Neural cell (in vitro differentiated cells): ENCODE data around the gene GFI1. TPM values are rescaled to one million over a fixed set of nuclear protein-coding genes. Genes with fewer than 3 reads are reported as not detected.
"Not testable (repeated sequence)": the region's sequence is repeated elsewhere in the genome, so short reads cannot be mapped to it uniquely, and the experiment has no call there.

ENCODE experiments used
- H2AFZ ChIP-seq: fragments of 200-600, 300-800 bp; sonication (generic), shearing (Covaris generic); 2 replicates; pipeline ENCODE4 v1.6.0; 2014; ENCODE audit warnings: low read depth, mild to moderate bottlenecking, antibody characterized with exemption, low read length, moderate library complexity
- H3F3A ChIP-seq: fragments of 200-600 bp; shearing (Covaris generic); 2 replicates; pipeline ENCODE4 v1.6.1; 2016; ENCODE audit warnings: mild to moderate bottlenecking, moderate library complexity, mixed read lengths, antibody characterized with exemption, low read length; ENCODE audit not compliant: insufficient read depth, poor library complexity, severe bottlenecking
- H3K27ac ChIP-seq: fragments of 200-600, 300-800 bp; sonication (generic), shearing (Covaris generic); 2 replicates; pipeline ENCODE4 v1.5.1; 2014; ENCODE audit warnings: mild to moderate bottlenecking, low read length, moderate library complexity
- H3K27me3 ChIP-seq: fragments of 300-800, 200-600 bp; sonication (generic), shearing (Covaris generic); 2 replicates; pipeline ENCODE4 v1.6.0; 2014; ENCODE audit warnings: mild to moderate bottlenecking, low read depth, low read length, moderate library complexity; ENCODE audit not compliant: insufficient read depth
- H3K36me3 ChIP-seq: fragments of 300-800, 200-600 bp; sonication (generic), shearing (Covaris generic); 2 replicates; pipeline ENCODE4 v1.5.1; 2014; ENCODE audit warnings: mild to moderate bottlenecking, antibody characterized with exemption, low read length, moderate library complexity; ENCODE audit not compliant: insufficient read depth
- H3K4me2 ChIP-seq: fragments of 300-800, 200-600 bp; sonication (generic), shearing (Covaris generic); 2 replicates; pipeline ENCODE4 v1.6.0; 2014; ENCODE audit warnings: mild to moderate bottlenecking, low read length
- H3K4me3 ChIP-seq: fragments of 300-800, 200-600 bp; sonication (generic), shearing (Covaris generic); 2 replicates; pipeline ENCODE4 v1.5.1; 2014; ENCODE audit warnings: mild to moderate bottlenecking, low read length, moderate library complexity
- H3K79me2 ChIP-seq: fragments of 200-600 bp; shearing (Covaris generic); replicated peaks from 2 replicates; pipeline ENCODE4 v1.6.0; 2014; ENCODE audit warnings: mild to moderate bottlenecking, low read length, moderate library complexity; ENCODE audit not compliant: insufficient read depth
- H3K9ac ChIP-seq: fragments of 300-800, 200-600 bp; sonication (generic), shearing (Covaris generic); 2 replicates; pipeline ENCODE4 v1.6.1; 2016; ENCODE audit warnings: mild to moderate bottlenecking, low read length, mixed read lengths
- H3K9me2 ChIP-seq: fragments of 200-600 bp; shearing (Covaris generic); 2 replicates; pipeline ENCODE4 v1.6.1; 2016; ENCODE audit warnings: mild to moderate bottlenecking, low read length, mixed read lengths; ENCODE audit not compliant: insufficient read depth
- H3K9me3 ChIP-seq: fragments of 200-600, 300-800 bp; sonication (generic), shearing (Covaris generic); 2 replicates; pipeline ENCODE4 v1.6.1; 2016; ENCODE audit warnings: mild to moderate bottlenecking, mixed run types, low read length, moderate library complexity, mixed read lengths
- H4K20me1 ChIP-seq: fragments of 200-600 bp; shearing (Covaris generic); 2 replicates; pipeline ENCODE4 v1.6.1; 2016; ENCODE audit warnings: mild to moderate bottlenecking, mixed run types; ENCODE audit not compliant: insufficient read depth
- CTCF ChIP-seq: fragments of 450-650 bp; IDR thresholded peaks from 2 replicates; pipeline ENCODE4 v1.5.1; 2014; ENCODE audit warnings: antibody characterized with exemption, mild to moderate bottlenecking, moderate library complexity; ENCODE audit not compliant: poor library complexity, severe bottlenecking
- EP300 ChIP-seq: fragments of 450-650 bp; conservative IDR thresholded peaks from 2 replicates; pipeline ENCODE4 v1.6.1; 2014; ENCODE audit warnings: antibody characterized with exemption, mild to moderate bottlenecking, moderate library complexity; ENCODE audit not compliant: poor library complexity, severe bottlenecking
- EZH2 ChIP-seq: fragments of 200-600, 300-800 bp; shearing (Covaris generic), sonication (generic); IDR thresholded peaks from 2 replicates; pipeline ENCODE4 v1.6.1; 2014; ENCODE audit warnings: antibody characterized with exemption, low read length, borderline replicate concordance, mild to moderate bottlenecking; ENCODE audit not compliant: insufficient read depth, poor library complexity, severe bottlenecking
- MXI1 ChIP-seq: fragments of 450-650 bp; conservative IDR thresholded peaks from 2 replicates; pipeline ENCODE4 v1.6.1; 2014; ENCODE audit warnings: antibody characterized with exemption, mild to moderate bottlenecking; ENCODE audit not compliant: poor library complexity, severe bottlenecking
- POLR2AphosphoS5 ChIP-seq: IDR thresholded peaks from 2 replicates; pipeline ENCODE4 v1.6.1; 2012
- RAD21 ChIP-seq: fragments of 450-650 bp; conservative IDR thresholded peaks from 2 replicates; pipeline ENCODE4 v1.6.1; 2014; ENCODE audit warnings: antibody characterized with exemption, mild to moderate bottlenecking, moderate library complexity
- REST ChIP-seq: IDR thresholded peaks from 2 replicates; pipeline ENCODE4 v1.6.1; 2012; ENCODE audit warnings: borderline replicate concordance
- SMC3 ChIP-seq: fragments of 450-650 bp; conservative IDR thresholded peaks from 2 replicates; pipeline ENCODE4 v1.6.1; 2014; ENCODE audit warnings: antibody characterized with exemption, mild to moderate bottlenecking, moderate library complexity; ENCODE audit not compliant: poor library complexity
- TAF1 ChIP-seq: IDR thresholded peaks from 2 replicates; pipeline ENCODE4 v1.6.1; 2012; ENCODE audit warnings: low read depth
- polyA plus RNA-seq: library from polyadenylated mRNA; depleted of rRNA; stranded (reverse); fragments of >200 nt; gene quantifications from 2 replicates; pipeline ENCODE4 v1.2.3, GENCODE V29; 2014

GFI1 gene
- polyA plus RNA-seq, 1 donor from 2014 or later = not detected

DNA sequence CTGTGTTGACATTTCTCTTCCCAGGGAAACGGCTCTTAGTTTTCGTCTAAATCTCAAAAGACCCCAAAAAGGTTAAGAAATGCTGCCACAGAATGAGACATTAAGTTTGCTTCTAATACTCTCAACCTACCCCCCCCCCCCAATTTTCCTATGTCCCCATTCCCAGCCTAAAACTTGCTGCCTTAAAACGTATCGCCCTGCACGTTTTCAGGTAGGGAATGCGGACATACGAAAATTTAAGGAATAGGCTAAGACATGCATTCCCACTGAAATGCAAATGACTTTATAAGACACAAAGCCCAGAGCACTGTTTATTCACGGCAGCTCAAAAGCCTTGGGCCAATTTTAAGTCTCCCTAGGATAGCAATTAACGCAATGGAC lies 45.4 kb downstream of the GFI1 start:
- no peak overlapping the region for H2AFZ ChIP-seq
- H3K9me3 ChIP-seq = no peaks in the 10 kb centered on the region
- no peaks in the 10 kb centered on the region for H4K20me1 ChIP-seq
- no peaks in the 10 kb centered on the region for H3K27me3 ChIP-seq
- no peak overlapping the region for H3K4me2 ChIP-seq
- no peak for TF ChIP-seq SMC3
- no peak for TF ChIP-seq REST
- TF ChIP-seq MXI1 = no peak
- TF ChIP-seq EZH2 = no peak
- no peak for TF ChIP-seq CTCF
- no peak for TF ChIP-seq TAF1
- no peak for TF ChIP-seq EP300
- no peak for TF ChIP-seq POLR2AphosphoS5
- no peak for TF ChIP-seq RAD21
- H3K27ac ChIP-seq = no peak overlapping the region
- no peak overlapping the region for H3K9ac ChIP-seq
- H3K36me3 ChIP-seq = no peaks in the 10 kb centered on the region
- no peaks in the 10 kb centered on the region for H3F3A ChIP-seq
- H3K9me2 ChIP-seq = no peaks in the 10 kb centered on the region
- no peak overlapping the region for H3K4me3 ChIP-seq
- no peaks in the 10 kb centered on the region for H3K79me2 ChIP-seq

- Histone ChIP-seq H3K4me2 (no peak overlapping the region), H3F3A (no peaks in the 10 kb centered on the region), H3K9me3 (no peaks in the 10 kb centered on the region), H3K4me3 (no peak overlapping the region), H3K36me3 (no peaks in the 10 kb centered on the region), H3K27me3 (no peaks in the 10 kb centered on the region), H3K9me2 (no peaks in the 10 kb centered on the region), H3K9ac (no peak overlapping the region), H3K27ac (no peak overlapping the region), H4K20me1 (no peaks in the 10 kb centered on the region), H3K79me2 (no peaks in the 10 kb centered on the region), H2AFZ (no peak overlapping the region)
- TF ChIP-seq SMC3 = no peak
- no peak for TF ChIP-seq RAD21
- TF ChIP-seq REST = no peak
- TF ChIP-seq TAF1 = no peak
- no peak for TF ChIP-seq CTCF
- no peak for TF ChIP-seq EP300
- TF ChIP-seq MXI1 = no peak
- TF ChIP-seq POLR2AphosphoS5 = no peak
- no peak for TF ChIP-seq EZH2
These were observed 47.4 kb downstream of the GFI1 start for GRCh38 chr1:92439291-92439690.

GRCh38 chr1:92434572-92434971 lies 52.2 kb downstream of the GFI1 start:
- H4K20me1 ChIP-seq, H3K9ac ChIP-seq, H3K27ac ChIP-seq, H3K36me3 ChIP-seq, H3K79me2 ChIP-seq, H3K9me2 ChIP-seq, H3K4me3 ChIP-seq, H3K27me3 ChIP-seq, H3K9me3 ChIP-seq, H2AFZ ChIP-seq, H3K4me2 ChIP-seq, H3F3A ChIP-seq: not testable (repeated sequence)
